ENCODE measurements around the gene ASPHD1. TPM values are rescaled to one million over a fixed set of nuclear protein-coding genes. Genes with fewer than 3 reads are reported as not detected.
A peak's percentile ranks its signal among the peaks of the same experiment; 100 is the strongest.

The ASPHD1 gene
- total RNA-seq, 1 donor from 2014 or later: 14.2 TPM

DNA sequence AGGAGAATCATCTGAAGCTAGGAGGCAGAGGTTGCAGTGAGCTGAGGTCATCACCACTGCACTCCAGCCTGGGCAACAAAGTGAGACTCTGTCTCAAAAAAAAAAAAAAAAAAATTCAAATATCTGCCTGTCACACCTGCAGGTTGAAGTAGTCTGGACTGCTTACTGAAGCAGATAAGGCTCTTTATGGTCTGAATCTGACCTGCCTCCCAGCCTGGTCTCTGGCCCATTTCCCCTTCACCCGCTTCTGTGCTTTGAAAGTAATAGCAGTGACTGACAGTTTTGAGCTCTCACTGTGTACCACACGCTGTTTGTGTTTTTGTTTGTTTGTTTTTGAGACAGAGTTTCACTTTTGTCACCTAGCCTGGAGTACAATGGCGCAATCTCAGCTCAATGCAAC is 6.7 kb upstream of the ASPHD1 start:
- TF ChIP-seq, protein P1, sequence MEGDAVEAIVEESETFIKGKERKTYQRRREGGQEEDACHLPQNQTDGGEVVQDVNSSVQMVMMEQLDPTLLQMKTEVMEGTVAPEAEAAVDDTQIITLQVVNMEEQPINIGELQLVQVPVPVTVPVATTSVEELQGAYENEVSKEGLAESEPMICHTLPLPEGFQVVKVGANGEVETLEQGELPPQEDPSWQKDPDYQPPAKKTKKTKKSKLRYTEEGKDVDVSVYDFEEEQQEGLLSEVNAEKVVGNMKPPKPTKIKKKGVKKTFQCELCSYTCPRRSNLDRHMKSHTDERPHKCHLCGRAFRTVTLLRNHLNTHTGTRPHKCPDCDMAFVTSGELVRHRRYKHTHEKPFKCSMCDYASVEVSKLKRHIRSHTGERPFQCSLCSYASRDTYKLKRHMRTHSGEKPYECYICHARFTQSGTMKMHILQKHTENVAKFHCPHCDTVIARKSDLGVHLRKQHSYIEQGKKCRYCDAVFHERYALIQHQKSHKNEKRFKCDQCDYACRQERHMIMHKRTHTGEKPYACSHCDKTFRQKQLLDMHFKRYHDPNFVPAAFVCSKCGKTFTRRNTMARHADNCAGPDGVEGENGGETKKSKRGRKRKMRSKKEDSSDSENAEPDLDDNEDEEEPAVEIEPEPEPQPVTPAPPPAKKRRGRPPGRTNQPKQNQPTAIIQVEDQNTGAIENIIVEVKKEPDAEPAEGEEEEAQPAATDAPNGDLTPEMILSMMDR (conservative IDR thresholded peaks at IDR 0.05; ENCODE audit: low read depth, low read length): no peak
- H3K4me3 ChIP-seq (ENCODE audit: low read depth, low read length): no peak overlapping the region

DNA sequence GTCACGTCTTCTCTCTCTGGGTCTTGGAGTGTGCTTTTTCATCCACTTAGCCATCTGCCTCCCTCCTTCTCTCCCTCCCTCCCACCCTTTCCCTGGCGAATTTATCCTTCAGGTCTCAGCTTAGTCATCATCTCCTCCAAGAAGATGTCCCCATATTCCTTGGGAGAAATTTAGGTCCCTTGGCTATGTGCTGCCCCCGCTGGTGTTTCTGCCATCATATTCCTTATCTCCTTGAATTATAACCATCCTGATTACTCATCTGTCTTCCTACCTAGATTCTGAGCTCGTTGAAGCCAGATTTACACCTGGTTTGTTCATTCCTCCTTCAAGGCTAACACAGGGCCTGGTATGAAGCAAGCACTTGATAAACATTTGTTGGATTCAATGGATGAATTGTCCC is 5.9 kb upstream of the ASPHD1 start:
- H3K4me3 ChIP-seq (ENCODE audit: low read depth, low read length): no peak overlapping the region
- TF ChIP-seq, protein P1 (conservative IDR thresholded peaks at IDR 0.05; ENCODE audit: low read depth, low read length): no peak
- no peak for DNase-seq (ENCODE audit: low read depth)

More for the DNA sequence above, 6.7 kb upstream of the ASPHD1 start:
- DNase-seq (ENCODE audit: low read depth): no peak

DNA sequence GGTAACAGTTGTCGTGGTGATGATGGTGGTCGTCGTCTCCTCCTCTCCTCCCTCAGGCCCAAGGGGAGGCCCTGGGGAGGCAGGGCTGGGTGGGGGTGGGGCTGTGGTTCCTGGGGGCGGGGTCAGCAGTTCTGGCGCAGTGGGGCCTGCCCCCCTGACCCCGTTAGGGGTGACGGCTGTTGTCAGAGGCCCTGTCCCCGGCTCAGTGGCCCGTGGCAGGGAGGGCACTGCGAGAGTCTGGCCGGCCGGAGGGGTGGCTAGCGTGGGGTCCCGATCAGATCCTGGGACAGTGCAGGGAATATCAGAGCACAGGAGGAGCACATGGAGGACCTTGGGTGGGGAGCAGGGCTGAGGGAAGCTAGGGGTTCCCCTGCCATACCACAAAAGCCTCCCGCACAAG is 3.4 kb upstream of the ASPHD1 start:
- no peak for DNase-seq (ENCODE audit: low read depth)
- H3K4me3 ChIP-seq (ENCODE audit: low read depth, low read length): no peak overlapping the region
- TF ChIP-seq, protein P1 (conservative IDR thresholded peaks at IDR 0.05; ENCODE audit: low read depth, low read length): no peak

DNA sequence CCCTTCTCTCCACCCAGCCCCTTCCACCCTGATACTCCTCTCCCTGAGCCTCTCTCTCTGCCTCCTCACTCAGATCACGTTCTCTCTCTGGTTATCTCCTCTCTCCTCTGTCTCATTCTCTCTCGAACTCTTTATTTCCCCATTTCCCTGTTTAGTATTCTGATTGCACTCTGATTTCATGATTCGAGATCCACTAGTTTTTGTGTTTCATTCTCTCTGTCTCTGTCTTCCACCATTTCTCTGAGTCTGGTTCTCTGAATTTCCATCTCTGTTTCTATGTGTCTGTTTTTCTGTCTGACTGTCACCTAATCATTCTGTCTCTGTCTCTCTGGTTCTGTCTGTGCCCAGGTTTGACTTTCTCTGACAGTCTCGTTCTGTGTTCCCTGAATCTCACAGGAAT is 3.0 kb upstream of the ASPHD1 start:
- no peak for DNase-seq (ENCODE audit: low read depth)
- TF ChIP-seq, protein P1 (conservative IDR thresholded peaks at IDR 0.05; ENCODE audit: low read depth, low read length): no peak
- no peak overlapping the region for H3K4me3 ChIP-seq (ENCODE audit: low read depth, low read length)

DNA sequence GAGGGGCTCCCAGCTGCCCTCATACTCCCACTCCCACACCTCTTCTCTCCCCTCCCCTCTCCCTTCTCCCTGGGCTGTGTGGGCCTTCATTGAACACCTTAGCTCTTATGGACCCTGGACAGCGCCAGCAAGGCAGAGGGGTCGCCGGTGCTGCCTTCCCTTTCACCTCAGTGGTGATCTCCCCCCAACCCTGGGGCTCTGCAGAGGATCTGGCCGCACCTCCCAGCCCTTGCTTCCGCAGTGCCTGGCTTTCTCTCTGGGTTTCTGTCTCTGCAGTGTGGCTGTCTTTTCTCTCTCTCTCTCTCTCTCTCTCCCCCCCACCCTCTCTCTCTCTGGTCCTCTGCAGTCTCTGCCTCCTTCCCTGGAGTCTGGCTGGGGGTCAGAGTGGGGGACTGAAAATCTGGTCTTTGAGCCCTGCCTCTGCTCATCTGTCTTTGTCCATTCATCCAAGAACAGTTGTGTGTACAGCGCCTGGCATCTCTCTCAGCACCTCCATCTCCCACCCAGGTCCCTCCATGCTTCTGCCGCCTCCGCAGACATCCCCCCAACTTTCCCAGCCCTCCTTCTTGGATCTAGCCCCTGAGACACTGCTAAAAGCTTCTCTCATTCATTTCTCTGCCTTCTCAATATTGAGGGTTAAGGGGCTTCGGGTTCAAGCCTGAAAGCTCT is 2.0 kb upstream of the ASPHD1 start:
- DNase-seq (ENCODE audit: low read depth): no peak
- H3K4me3 ChIP-seq (ENCODE audit: low read depth, low read length): peak overlapping the region; percentile 63
- TF ChIP-seq, protein P1 (conservative IDR thresholded peaks at IDR 0.05; ENCODE audit: low read depth, low read length): no peak

DNA sequence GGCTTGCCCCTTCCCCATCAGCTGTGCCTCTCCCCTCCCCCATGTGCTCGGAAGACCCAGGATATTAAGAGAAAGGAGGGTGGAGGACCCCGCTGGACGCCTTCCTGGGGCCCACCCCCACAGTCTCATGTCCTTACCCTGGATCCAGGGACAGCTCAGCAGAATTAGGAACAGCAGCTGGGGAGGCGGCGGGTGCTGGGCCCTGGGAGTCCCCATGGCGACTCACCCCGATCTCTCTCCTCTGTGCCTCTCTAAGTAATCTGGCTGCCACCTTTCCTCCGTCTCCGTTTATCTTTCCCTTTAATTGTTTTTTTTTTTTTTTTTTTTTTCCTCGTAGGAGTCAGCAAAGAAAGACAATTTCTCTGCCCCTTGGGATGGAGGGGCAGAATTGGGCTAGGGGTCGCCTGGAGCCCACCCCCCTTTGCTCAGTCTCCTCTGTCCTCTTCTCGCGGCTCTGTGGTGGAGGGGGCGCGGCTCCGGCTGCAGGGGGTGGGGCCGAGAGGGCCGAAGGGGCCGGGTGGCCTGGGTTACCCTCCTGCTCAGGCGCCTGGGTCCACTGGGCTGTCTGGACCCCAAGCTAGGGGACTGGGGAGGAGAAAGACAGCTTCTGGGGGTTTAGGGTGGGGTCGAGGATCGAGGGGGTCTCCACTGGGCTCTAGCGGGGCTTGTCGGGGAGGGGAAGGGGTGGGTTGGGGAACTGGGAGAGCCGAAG is 1.3 kb upstream of the ASPHD1 start:
- DNase-seq (ENCODE audit: low read depth): no peak
- peak overlapping the region; percentile 63 for H3K4me3 ChIP-seq (ENCODE audit: low read depth, low read length)
- TF ChIP-seq, protein P1 (conservative IDR thresholded peaks at IDR 0.05; ENCODE audit: low read depth, low read length): no peak

Data from epithelial cell of proximal tubule (primary cell).